ENCODE data around the gene C1orf159. TPM values are rescaled to one million over a fixed set of nuclear protein-coding genes. Genes with fewer than 3 reads are reported as not detected.
A peak's percentile ranks its signal among the peaks of the same experiment; 100 is the strongest.

C1orf159 gene
- total and polyA plus RNA-seq, 9 of the 15 experiments (the other 6 are each of a cell fraction or from before 2014, with no cell fraction given): 0.28 to 54.9 (median 10.6) TPM

DNA sequence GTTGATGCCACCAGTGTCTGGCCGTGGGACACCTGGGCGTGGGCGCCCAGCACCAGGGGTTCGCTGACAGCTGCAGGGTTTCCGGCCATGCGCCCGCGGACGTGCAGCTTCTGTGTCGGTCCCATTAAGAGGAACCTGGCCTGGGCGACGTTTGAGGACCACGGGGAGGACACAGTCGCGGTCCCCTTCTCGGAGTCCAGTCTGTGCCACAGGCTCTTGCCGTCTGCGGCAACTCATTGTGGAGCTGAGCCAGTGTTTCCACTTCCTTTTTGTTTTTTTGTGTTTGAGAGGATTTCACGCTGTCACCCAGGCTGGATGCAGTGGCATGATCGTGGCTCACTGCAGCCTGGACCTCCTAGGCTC is 1.6 kb upstream of the C1orf159 start (continued):
- TF ChIP-seq MGA (IDR thresholded peaks at IDR 0.05) (no peak), ZFX (CRISPR knock-in tag; IDR thresholded peaks at IDR 0.05) (0 out of 2 replicates have a peak, but pooled peaks have one; percentile 15), MED1 (CRISPR knock-in tag; IDR thresholded peaks at IDR 0.05; ENCODE audit: borderline replicate concordance) (0 out of 2 replicates have a peak, but pooled peaks have one; percentile 53), PHTF2 (CRISPR knock-in tag; IDR thresholded peaks at IDR 0.05) (no peak), MCM7 (IDR thresholded peaks at IDR 0.05) (no peak), TEAD4 (IDR thresholded peaks at IDR 0.05; ENCODE audit: low read length) (no peak), TEAD4 (CRISPR knock-in tag; IDR thresholded peaks at IDR 0.05; ENCODE audit: borderline replicate concordance) (no peak), MCM5 (IDR thresholded peaks at IDR 0.05; ENCODE audit: low read depth) (no peak), BACH1 (tag; IDR thresholded peaks at IDR 0.05) (no peak)
